Neural cell (in vitro differentiated cells): ENCODE results near the gene PRF1. TPM values are rescaled to one million over a fixed set of nuclear protein-coding genes. Genes with fewer than 3 reads are reported as not detected.
"Not testable (repeated sequence)": the region's sequence is repeated elsewhere in the genome, so short reads cannot be mapped to it uniquely, and the experiment has no call there.

ENCODE experiments used
- H2AFZ ChIP-seq: fragments of 200-600, 300-800 bp; sonication (generic), shearing (Covaris generic); 2 replicates; pipeline ENCODE4 v1.6.0; 2014; ENCODE audit warnings: low read depth, mild to moderate bottlenecking, antibody characterized with exemption, low read length, moderate library complexity
- H3F3A ChIP-seq: fragments of 200-600 bp; shearing (Covaris generic); 2 replicates; pipeline ENCODE4 v1.6.1; 2016; ENCODE audit warnings: mild to moderate bottlenecking, moderate library complexity, mixed read lengths, antibody characterized with exemption, low read length; ENCODE audit not compliant: insufficient read depth, poor library complexity, severe bottlenecking
- H3K27ac ChIP-seq: fragments of 200-600, 300-800 bp; sonication (generic), shearing (Covaris generic); 2 replicates; pipeline ENCODE4 v1.5.1; 2014; ENCODE audit warnings: mild to moderate bottlenecking, low read length, moderate library complexity
- H3K27me3 ChIP-seq: fragments of 300-800, 200-600 bp; sonication (generic), shearing (Covaris generic); 2 replicates; pipeline ENCODE4 v1.6.0; 2014; ENCODE audit warnings: mild to moderate bottlenecking, low read depth, low read length, moderate library complexity; ENCODE audit not compliant: insufficient read depth
- H3K36me3 ChIP-seq: fragments of 300-800, 200-600 bp; sonication (generic), shearing (Covaris generic); 2 replicates; pipeline ENCODE4 v1.5.1; 2014; ENCODE audit warnings: mild to moderate bottlenecking, antibody characterized with exemption, low read length, moderate library complexity; ENCODE audit not compliant: insufficient read depth
- H3K4me2 ChIP-seq: fragments of 300-800, 200-600 bp; sonication (generic), shearing (Covaris generic); 2 replicates; pipeline ENCODE4 v1.6.0; 2014; ENCODE audit warnings: mild to moderate bottlenecking, low read length
- H3K4me3 ChIP-seq: fragments of 300-800, 200-600 bp; sonication (generic), shearing (Covaris generic); 2 replicates; pipeline ENCODE4 v1.5.1; 2014; ENCODE audit warnings: mild to moderate bottlenecking, low read length, moderate library complexity
- H3K79me2 ChIP-seq: fragments of 200-600 bp; shearing (Covaris generic); replicated peaks from 2 replicates; pipeline ENCODE4 v1.6.0; 2014; ENCODE audit warnings: mild to moderate bottlenecking, low read length, moderate library complexity; ENCODE audit not compliant: insufficient read depth
- H3K9ac ChIP-seq: fragments of 300-800, 200-600 bp; sonication (generic), shearing (Covaris generic); 2 replicates; pipeline ENCODE4 v1.6.1; 2016; ENCODE audit warnings: mild to moderate bottlenecking, low read length, mixed read lengths
- H3K9me2 ChIP-seq: fragments of 200-600 bp; shearing (Covaris generic); 2 replicates; pipeline ENCODE4 v1.6.1; 2016; ENCODE audit warnings: mild to moderate bottlenecking, low read length, mixed read lengths; ENCODE audit not compliant: insufficient read depth
- H3K9me3 ChIP-seq: fragments of 200-600, 300-800 bp; sonication (generic), shearing (Covaris generic); 2 replicates; pipeline ENCODE4 v1.6.1; 2016; ENCODE audit warnings: mild to moderate bottlenecking, mixed run types, low read length, moderate library complexity, mixed read lengths
- H4K20me1 ChIP-seq: fragments of 200-600 bp; shearing (Covaris generic); 2 replicates; pipeline ENCODE4 v1.6.1; 2016; ENCODE audit warnings: mild to moderate bottlenecking, mixed run types; ENCODE audit not compliant: insufficient read depth
- CTCF ChIP-seq: fragments of 450-650 bp; IDR thresholded peaks from 2 replicates; pipeline ENCODE4 v1.5.1; 2014; ENCODE audit warnings: antibody characterized with exemption, mild to moderate bottlenecking, moderate library complexity; ENCODE audit not compliant: poor library complexity, severe bottlenecking
- EZH2 ChIP-seq: fragments of 200-600, 300-800 bp; shearing (Covaris generic), sonication (generic); IDR thresholded peaks from 2 replicates; pipeline ENCODE4 v1.6.1; 2014; ENCODE audit warnings: antibody characterized with exemption, low read length, borderline replicate concordance, mild to moderate bottlenecking; ENCODE audit not compliant: insufficient read depth, poor library complexity, severe bottlenecking
- polyA plus RNA-seq: library from polyadenylated mRNA; depleted of rRNA; stranded (reverse); fragments of >200 nt; gene quantifications from 2 replicates; pipeline ENCODE4 v1.2.3, GENCODE V29; 2014

PRF1 gene
- polyA plus RNA-seq, 1 donor from 2014 or later: not detected

GRCh38 chr10:70647086-70647485 lies 44.5 kb upstream of the PRF1 start:
- no peaks in the 10 kb centered on the region for H3K9me2 ChIP-seq
- no peak for TF ChIP-seq EZH2
- TF ChIP-seq CTCF: no peak

GRCh38 chr10:70644959-70645358 lies 42.4 kb upstream of the PRF1 start:
- H2AFZ ChIP-seq: peak overlapping the region; percentile 14
- not testable (repeated sequence) for H3K27ac ChIP-seq, H3K4me3 ChIP-seq, H3F3A ChIP-seq, H3K79me2 ChIP-seq, H3K9me2 ChIP-seq, H4K20me1 ChIP-seq, H3K27me3 ChIP-seq, H3K9me3 ChIP-seq, H3K36me3 ChIP-seq, H3K4me2 ChIP-seq, H3K9ac ChIP-seq

More at GRCh38 chr10:70647086-70647485, 44.5 kb upstream of the PRF1 start:
- H3K4me2 ChIP-seq: no peak overlapping the region
- no peak overlapping the region for H3K27ac ChIP-seq
- no peaks in the 10 kb centered on the region for H3K27me3 ChIP-seq
- no peak overlapping the region for H3K9ac ChIP-seq
- no peak overlapping the region for H2AFZ ChIP-seq
- H3K4me3 ChIP-seq: no peak overlapping the region
- no peaks in the 10 kb centered on the region for H3K79me2 ChIP-seq
- no peaks in the 10 kb centered on the region for H4K20me1 ChIP-seq
- no peaks in the 10 kb centered on the region for H3F3A ChIP-seq
- no peaks in the 10 kb centered on the region for H3K36me3 ChIP-seq
- H3K9me3 ChIP-seq: peaks cover 4% of the 10 kb centered on the region

GRCh38 chr10:70643272-70643671 lies 40.7 kb upstream of the PRF1 start:
- not testable (repeated sequence) for H3K9ac ChIP-seq, H3K9me2 ChIP-seq, H3K36me3 ChIP-seq, H3K9me3 ChIP-seq, H4K20me1 ChIP-seq, H3K27me3 ChIP-seq, H3K4me3 ChIP-seq, H3K4me2 ChIP-seq, H3K79me2 ChIP-seq, H3K27ac ChIP-seq, H3F3A ChIP-seq, H2AFZ ChIP-seq

- not testable (repeated sequence) for H3F3A ChIP-seq, H3K36me3 ChIP-seq, H4K20me1 ChIP-seq, H3K79me2 ChIP-seq, H3K9me2 ChIP-seq, H3K27me3 ChIP-seq, H3K4me3 ChIP-seq, H3K27ac ChIP-seq, H2AFZ ChIP-seq, H3K9me3 ChIP-seq, H3K4me2 ChIP-seq, H3K9ac ChIP-seq
Observed at GRCh38 chr10:70639640-70640383, 37.3 kb upstream of the PRF1 start.

GRCh38 chr10:70634515-70634914 lies 32.0 kb upstream of the PRF1 start:
- H3K36me3 ChIP-seq, H3K9me2 ChIP-seq, H3K9me3 ChIP-seq, H3K27ac ChIP-seq, H3K4me2 ChIP-seq, H3K27me3 ChIP-seq, H2AFZ ChIP-seq, H3F3A ChIP-seq, H3K79me2 ChIP-seq, H4K20me1 ChIP-seq, H3K4me3 ChIP-seq, H3K9ac ChIP-seq: not testable (repeated sequence)
